ENCODE results near the gene SLC15A4. TPM values are rescaled to one million over a fixed set of nuclear protein-coding genes. Genes with fewer than 3 reads are reported as not detected.

The SLC15A4 gene
- total and polyA plus RNA-seq, 2 of the 4 experiments (the other 2 are of a cell fraction) = 15.4 to 21.9 TPM

DNA sequence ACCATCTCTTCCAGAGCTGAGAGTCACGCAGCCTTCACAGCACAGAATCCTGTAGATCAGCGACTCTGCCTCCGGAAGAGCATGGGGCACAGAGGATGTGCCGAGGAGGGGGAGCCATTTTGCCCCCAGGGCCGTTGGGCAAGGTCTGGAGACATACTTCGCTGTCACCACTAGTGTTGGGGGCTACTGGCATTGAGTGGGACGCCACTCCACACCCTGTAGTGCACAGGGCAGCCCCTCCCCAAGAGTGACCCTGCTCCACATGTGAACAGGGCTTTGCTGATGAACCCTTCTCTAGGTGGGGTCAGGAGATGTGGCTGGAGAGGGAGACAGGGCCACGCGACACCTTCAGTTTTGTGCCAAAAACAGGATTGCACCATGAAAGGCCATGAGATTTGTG is 35.6 kb upstream of the SLC15A4 start:
- no peak overlapping the region for H3K23ac ChIP-seq (ENCODE audit: low read depth, low read length)
- no peak overlapping the region for H2BK15ac ChIP-seq (ENCODE audit: low read depth, low read length)
- H4K8ac ChIP-seq (ENCODE audit: low read depth in 2 of 2, low read length in 2 of 2) = no peak overlapping the region
- H4K20me1 ChIP-seq (ENCODE audit: insufficient read depth, low read length) = no peaks in the 10 kb centered on the region
- H4K5ac ChIP-seq (ENCODE audit: low read depth, low read length) = no peak overlapping the region
- H3K4ac ChIP-seq (ENCODE audit: low read depth, low read length) = no peak overlapping the region
- no peak overlapping the region for H3K4me2 ChIP-seq (ENCODE audit: low read depth, low read length)
- no peaks in the 10 kb centered on the region for H3K9me1 ChIP-seq (ENCODE audit: insufficient read depth, low read length)
- POLR2A ChIA-PET (ENCODE audit: unreplicated experiment) = no interaction called here
- ATAC-seq (ENCODE audit: low read depth) (no peak), DNase-seq (no peak)
- in situ Hi-C loops (cut with MboI; ENCODE audit: low sequenced_read_pairs) (no loop called here), dilution Hi-C loops (cut with HindIII; ENCODE audit: low sequenced_read_pairs, unreplicated experiment) (no loop called here), intact Hi-C loops (cut with micrococcal nuclease) (no loop called here)
- H3K27ac ChIP-seq (ENCODE audit: insufficient read depth, low read length) = no peak overlapping the region
- H2AFZ ChIP-seq (replicated peaks; ENCODE audit: low read length, poor library complexity) = no peak overlapping the region
- H3K18ac ChIP-seq (ENCODE audit: low read depth, low read length) = no peak overlapping the region
- no peak for TF ChIP-seq RAD21 (IDR thresholded peaks at IDR 0.05; ENCODE audit: low read length)
- TF ChIP-seq RFX5 (IDR thresholded peaks at IDR 0.05; ENCODE audit: low read depth, low read length) = no peak
- no peak for TF ChIP-seq BHLHE40 (IDR thresholded peaks at IDR 0.05; ENCODE audit: low read depth, low read length)
- TF ChIP-seq, protein P1, sequence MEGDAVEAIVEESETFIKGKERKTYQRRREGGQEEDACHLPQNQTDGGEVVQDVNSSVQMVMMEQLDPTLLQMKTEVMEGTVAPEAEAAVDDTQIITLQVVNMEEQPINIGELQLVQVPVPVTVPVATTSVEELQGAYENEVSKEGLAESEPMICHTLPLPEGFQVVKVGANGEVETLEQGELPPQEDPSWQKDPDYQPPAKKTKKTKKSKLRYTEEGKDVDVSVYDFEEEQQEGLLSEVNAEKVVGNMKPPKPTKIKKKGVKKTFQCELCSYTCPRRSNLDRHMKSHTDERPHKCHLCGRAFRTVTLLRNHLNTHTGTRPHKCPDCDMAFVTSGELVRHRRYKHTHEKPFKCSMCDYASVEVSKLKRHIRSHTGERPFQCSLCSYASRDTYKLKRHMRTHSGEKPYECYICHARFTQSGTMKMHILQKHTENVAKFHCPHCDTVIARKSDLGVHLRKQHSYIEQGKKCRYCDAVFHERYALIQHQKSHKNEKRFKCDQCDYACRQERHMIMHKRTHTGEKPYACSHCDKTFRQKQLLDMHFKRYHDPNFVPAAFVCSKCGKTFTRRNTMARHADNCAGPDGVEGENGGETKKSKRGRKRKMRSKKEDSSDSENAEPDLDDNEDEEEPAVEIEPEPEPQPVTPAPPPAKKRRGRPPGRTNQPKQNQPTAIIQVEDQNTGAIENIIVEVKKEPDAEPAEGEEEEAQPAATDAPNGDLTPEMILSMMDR (conservative IDR thresholded peaks at IDR 0.05; ENCODE audit: low read depth, low read length) = no peak
- no peak for TF ChIP-seq MXI1 (IDR thresholded peaks at IDR 0.05; ENCODE audit: borderline replicate concordance, low read depth, low read length)
- TF ChIP-seq, protein P2, sequence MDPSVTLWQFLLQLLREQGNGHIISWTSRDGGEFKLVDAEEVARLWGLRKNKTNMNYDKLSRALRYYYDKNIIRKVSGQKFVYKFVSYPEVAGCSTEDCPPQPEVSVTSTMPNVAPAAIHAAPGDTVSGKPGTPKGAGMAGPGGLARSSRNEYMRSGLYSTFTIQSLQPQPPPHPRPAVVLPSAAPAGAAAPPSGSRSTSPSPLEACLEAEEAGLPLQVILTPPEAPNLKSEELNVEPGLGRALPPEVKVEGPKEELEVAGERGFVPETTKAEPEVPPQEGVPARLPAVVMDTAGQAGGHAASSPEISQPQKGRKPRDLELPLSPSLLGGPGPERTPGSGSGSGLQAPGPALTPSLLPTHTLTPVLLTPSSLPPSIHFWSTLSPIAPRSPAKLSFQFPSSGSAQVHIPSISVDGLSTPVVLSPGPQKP (IDR thresholded peaks at IDR 0.05; ENCODE audit: borderline replicate concordance, low read depth, low read length) = no peak
- no peak for TF ChIP-seq CHD1 (IDR thresholded peaks at IDR 0.05; ENCODE audit: low read depth, low read length)
- no peak for TF ChIP-seq MAZ (IDR thresholded peaks at IDR 0.05; ENCODE audit: borderline replicate concordance, low read depth, low read length)
- no peak for TF ChIP-seq MAFK (IDR thresholded peaks at IDR 0.05; ENCODE audit: low read depth, low read length)
- no peak for TF ChIP-seq NFE2L2 (IDR thresholded peaks at IDR 0.05; ENCODE audit: low read depth, low read length)
- TF ChIP-seq, protein P3, sequence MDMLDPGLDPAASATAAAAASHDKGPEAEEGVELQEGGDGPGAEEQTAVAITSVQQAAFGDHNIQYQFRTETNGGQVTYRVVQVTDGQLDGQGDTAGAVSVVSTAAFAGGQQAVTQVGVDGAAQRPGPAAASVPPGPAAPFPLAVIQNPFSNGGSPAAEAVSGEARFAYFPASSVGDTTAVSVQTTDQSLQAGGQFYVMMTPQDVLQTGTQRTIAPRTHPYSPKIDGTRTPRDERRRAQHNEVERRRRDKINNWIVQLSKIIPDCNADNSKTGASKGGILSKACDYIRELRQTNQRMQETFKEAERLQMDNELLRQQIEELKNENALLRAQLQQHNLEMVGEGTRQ (IDR thresholded peaks at IDR 0.05; ENCODE audit: low read depth, low read length) = no peak
- TF ChIP-seq RCOR1 (IDR thresholded peaks at IDR 0.05; ENCODE audit: insufficient replicate concordance, low read length) = no peak
- no peak for TF ChIP-seq FOS (IDR thresholded peaks at IDR 0.05; ENCODE audit: low read depth, low read length)
- no peaks in the 10 kb centered on the region for H3K27me3 ChIP-seq (ENCODE audit: control insufficient read depth, insufficient read depth, low read length)
- no peak overlapping the region for H2BK5ac ChIP-seq (ENCODE audit: low read depth, low read length, poor library complexity, severe bottlenecking)
- H2AK5ac ChIP-seq (ENCODE audit: low read depth, low read length) = no peak overlapping the region
- WGBS, 2 experiments (ENCODE audit: extremely low coverage in 2 of 2, insufficient read length in 1 of 2) = 93% methylated on average over 2 of the region's 9 CpGs; no CpG with 5 or more reads in 1 of the 2 experiments
- H3K4me1 ChIP-seq (ENCODE audit: control insufficient read depth, insufficient read depth, low read length) = no peaks in the 10 kb centered on the region
- CTCF ChIA-PET = interaction anchor here (0.8 kb wide), 1 partner anchor 1408 kb away, joined by 3 read pairs; no protein-coding TSS in a partner anchor
- no peak overlapping the region for H4K91ac ChIP-seq (ENCODE audit: insufficient read depth, low read depth, low read length)
- no peak overlapping the region for H3K4me3 ChIP-seq (ENCODE audit: insufficient read depth, low read depth, low read length)
- no TSS peak for BruUV-seq (replicated peaks)
- no peak overlapping the region for H3K9ac ChIP-seq (ENCODE audit: low read depth, low read length)
- no peak overlapping the region for H2AK9ac ChIP-seq (replicated peaks; ENCODE audit: low read depth, low read length, poor library complexity)
- no peak overlapping the region for H2BK20ac ChIP-seq (ENCODE audit: low read depth, low read length)
- H3K79me1 ChIP-seq (ENCODE audit: low read depth in 1 of 2, low read length in 2 of 2) = no peaks in the 10 kb centered on the region
- H2BK120ac ChIP-seq (ENCODE audit: low read depth, low read length) = no peak overlapping the region
- no peaks in the 10 kb centered on the region for H3K36me3 ChIP-seq (ENCODE audit: control insufficient read depth, insufficient read depth, low read length)
- H3K9me3 ChIP-seq (ENCODE audit: control insufficient read depth, insufficient read depth, low read length) = peaks cover 20% of the 10 kb centered on the region
- no peak overlapping the region for H3K14ac ChIP-seq (replicated peaks; ENCODE audit: low read depth, low read length)
- no peak overlapping the region for H3K56ac ChIP-seq (ENCODE audit: extremely low read depth, insufficient read depth, low read length)

Measured in IMR-90 (cell line).